ENCODE measurements around the gene AGR2. TPM values are rescaled to one million over a fixed set of nuclear protein-coding genes. Genes with fewer than 3 reads are reported as not detected.
A peak's percentile ranks its signal among the peaks of the same experiment; 100 is the strongest.
"Not testable (repeated sequence)": the region's sequence is repeated elsewhere in the genome, so short reads cannot be mapped to it uniquely, and the experiment has no call there.

The AGR2 gene
- total and polyA plus RNA-seq, 5 donors from 2014 or later, result not detected

DNA sequence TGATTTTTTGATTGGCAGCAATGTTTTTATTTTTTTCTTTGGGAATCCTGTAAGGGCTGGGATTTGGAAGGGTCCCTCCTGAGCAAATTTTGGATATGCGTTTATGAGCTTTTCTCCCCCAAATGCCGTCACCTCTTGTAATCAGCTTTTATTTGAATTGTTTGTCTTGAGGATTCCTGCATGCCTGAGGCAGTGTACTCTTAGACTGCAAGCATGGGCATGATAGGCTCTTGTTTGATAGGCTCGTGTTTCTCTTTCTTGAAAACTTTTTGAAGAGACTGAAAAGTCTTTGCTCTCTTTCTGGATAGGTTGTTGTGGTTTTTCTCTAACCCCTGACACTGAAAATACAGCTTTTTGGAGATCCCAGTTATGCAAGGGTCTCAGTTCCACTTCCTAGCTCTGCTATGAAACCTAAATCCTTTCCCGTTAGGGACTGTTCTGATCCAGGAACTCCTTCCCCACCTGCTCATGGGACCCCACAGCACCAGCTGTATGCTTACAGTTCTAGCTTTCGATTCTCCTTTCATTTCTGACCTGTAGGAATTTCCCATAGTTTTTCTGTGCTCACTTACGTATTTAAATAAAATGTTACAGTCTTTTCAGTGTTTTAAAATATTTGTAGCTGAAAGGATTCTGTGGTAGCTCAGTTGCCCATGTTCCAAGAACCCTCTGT lies 34.0 kb downstream of the AGR2 start:
- Histone ChIP-seq H3K27ac (ENCODE audit: insufficient read depth, low read length, poor library complexity, severe bottlenecking) (no peak overlapping the region), H3K4me1 (ENCODE audit: control insufficient read depth, insufficient read depth, low read length, poor library complexity, severe bottlenecking) (no peaks in the 10 kb centered on the region), H3K4me3 (ENCODE audit: low read depth, low read length) (no peak overlapping the region), H3K36me3 (ENCODE audit: control insufficient read depth, insufficient read depth, low read length) (no peaks in the 10 kb centered on the region), H3K27me3 (ENCODE audit: control insufficient read depth, insufficient read depth, low read length) (peaks cover 5% of the 10 kb centered on the region), H3K9me3 (ENCODE audit: control insufficient read depth in 2 of 2, low read length in 2 of 2) (no peaks in the 10 kb centered on the region)
- ATAC-seq (ENCODE audit: low read depth in 2 of 2) (no peak), DNase-seq (no peak)
- Mint-ChIP-seq H3K27me3 (peaks cover 11% of the 10 kb centered on the region), H3K9me3 (peaks cover 0 to 2% (median 0%) of the 10 kb centered on the region in 7 donors), H3K27ac (no peak overlapping the region), H3K36me3 (no peaks in the 10 kb centered on the region), H3K4me3 (no peak overlapping the region), H3K4me1 (peaks cover 0 to 2% (median 0%) of the 10 kb centered on the region in 4 donors)

GRCh38 chr7:16769994-16770393 lies 34.8 kb downstream of the AGR2 start:
- H3K36me3 Mint-ChIP-seq, H3K4me1 Mint-ChIP-seq: not testable (repeated sequence)

GRCh38 chr7:16765436-16765859 lies 39.4 kb downstream of the AGR2 start:
- ATAC-seq (ENCODE audit: low read depth in 2 of 2), result no peak
- Histone ChIP-seq H3K9me3 (ENCODE audit: control insufficient read depth in 2 of 2, low read length in 2 of 2) (no peaks in the 10 kb centered on the region), H3K4me3 (ENCODE audit: low read depth, low read length) (no peak overlapping the region), H3K27me3 (ENCODE audit: control insufficient read depth, insufficient read depth, low read length) (no peaks in the 10 kb centered on the region), H3K36me3 (ENCODE audit: control insufficient read depth, insufficient read depth, low read length) (no peaks in the 10 kb centered on the region), H3K27ac (ENCODE audit: insufficient read depth, low read length, poor library complexity, severe bottlenecking) (no peak overlapping the region), H3K4me1 (ENCODE audit: control insufficient read depth, insufficient read depth, low read length, poor library complexity, severe bottlenecking) (no peaks in the 10 kb centered on the region)
- Mint-ChIP-seq H3K36me3 (no peaks in the 10 kb centered on the region), H3K4me1 (peaks cover 0 to under 1% (median 0%) of the 10 kb centered on the region in 4 donors), H3K9me3 (peaks cover 0 to 2% (median 0%) of the 10 kb centered on the region in 7 donors), H3K4me3 (no peak overlapping the region), H3K27ac (no peak overlapping the region), H3K27me3 (peaks cover 10% of the 10 kb centered on the region)
- no peak for DNase-seq

More at GRCh38 chr7:16769994-16770393, 34.8 kb downstream of the AGR2 start:
- not testable (repeated sequence) for H3K4me1 ChIP-seq (ENCODE audit: control insufficient read depth, insufficient read depth, low read length, poor library complexity, severe bottlenecking); H3K9me3 Mint-ChIP-seq; H3K4me3 ChIP-seq (ENCODE audit: low read depth, low read length); H3K27ac Mint-ChIP-seq; H3K27me3 ChIP-seq (ENCODE audit: control insufficient read depth, insufficient read depth, low read length); ATAC-seq (ENCODE audit: low read depth in 2 of 2); H3K9me3 ChIP-seq (ENCODE audit: control insufficient read depth in 2 of 2, low read length in 2 of 2); H3K36me3 ChIP-seq (ENCODE audit: control insufficient read depth, insufficient read depth, low read length); H3K4me3 Mint-ChIP-seq; H3K27ac ChIP-seq (ENCODE audit: insufficient read depth, low read length, poor library complexity, severe bottlenecking); DNase-seq
- H3K27me3 Mint-ChIP-seq, result peaks cover 11% of the 10 kb centered on the region

DNA sequence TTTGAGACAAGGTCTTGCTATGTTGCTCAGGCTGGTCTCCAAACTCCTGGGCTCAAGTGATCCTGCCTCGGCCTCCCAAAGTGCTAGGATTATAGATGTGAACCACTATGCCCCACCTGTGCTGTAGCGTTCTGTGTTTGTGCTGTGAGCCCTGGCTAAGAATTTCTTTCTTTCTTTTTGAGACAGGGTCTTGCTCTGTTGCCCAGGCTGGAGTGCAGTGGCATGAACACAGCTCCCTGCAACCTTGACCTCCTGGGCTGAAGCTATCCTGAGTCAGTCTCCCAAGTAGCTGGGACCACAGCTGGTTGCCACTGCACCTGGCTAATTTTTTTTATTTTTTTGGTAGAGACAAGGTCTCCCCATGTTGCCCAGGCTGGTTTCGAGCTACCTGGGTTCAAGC lies 39.9 kb downstream of the AGR2 start:
- H3K4me3 Mint-ChIP-seq, result no peak overlapping the region
- H3K36me3 Mint-ChIP-seq, result no peaks in the 10 kb centered on the region
- no peaks in the 10 kb centered on the region for H3K27me3 ChIP-seq (ENCODE audit: control insufficient read depth, insufficient read depth, low read length)
- no peak overlapping the region for H3K27ac ChIP-seq (ENCODE audit: insufficient read depth, low read length, poor library complexity, severe bottlenecking)
- no peak for ATAC-seq (ENCODE audit: low read depth in 2 of 2)
- H3K4me1 ChIP-seq (ENCODE audit: control insufficient read depth, insufficient read depth, low read length, poor library complexity, severe bottlenecking), result no peaks in the 10 kb centered on the region
- H3K4me1 Mint-ChIP-seq, result peaks cover 0 to 4% (median 0%) of the 10 kb centered on the region in 4 donors
- H3K4me3 ChIP-seq (ENCODE audit: low read depth, low read length), result no peak overlapping the region
- no peaks in the 10 kb centered on the region for H3K9me3 ChIP-seq (ENCODE audit: control insufficient read depth in 2 of 2, low read length in 2 of 2)
- H3K27me3 Mint-ChIP-seq, result peaks cover 10% of the 10 kb centered on the region
- no peak for DNase-seq
- H3K9me3 Mint-ChIP-seq, result peaks cover 0 to 2% (median 0%) of the 10 kb centered on the region in 7 donors
- H3K36me3 ChIP-seq (ENCODE audit: control insufficient read depth, insufficient read depth, low read length), result no peaks in the 10 kb centered on the region
- no peak overlapping the region for H3K27ac Mint-ChIP-seq

- Mint-ChIP-seq H3K9me3 (no peaks in the 10 kb centered on the region), H3K27me3 (peaks cover 8% of the 10 kb centered on the region), H3K27ac (no peak overlapping the region), H3K36me3 (no peaks in the 10 kb centered on the region), H3K4me3 (no peak overlapping the region), H3K4me1 (peaks cover 0 to 4% (median 0%) of the 10 kb centered on the region in 4 donors)
- Histone ChIP-seq H3K27ac (ENCODE audit: insufficient read depth, low read length, poor library complexity, severe bottlenecking) (no peak overlapping the region), H3K36me3 (ENCODE audit: control insufficient read depth, insufficient read depth, low read length) (no peaks in the 10 kb centered on the region), H3K27me3 (ENCODE audit: control insufficient read depth, insufficient read depth, low read length) (peaks cover 2% of the 10 kb centered on the region), H3K4me1 (ENCODE audit: control insufficient read depth, insufficient read depth, low read length, poor library complexity, severe bottlenecking) (no peaks in the 10 kb centered on the region), H3K9me3 (ENCODE audit: control insufficient read depth in 2 of 2, low read length in 2 of 2) (no peaks in the 10 kb centered on the region), H3K4me3 (ENCODE audit: low read depth, low read length) (no peak overlapping the region)
- DNase-seq, result no peak
- ATAC-seq (ENCODE audit: low read depth in 2 of 2), result no peak
Observed at GRCh38 chr7:16762177-16762576, 42.6 kb downstream of the AGR2 start.

GRCh38 chr7:16759840-16760239 lies 45.0 kb downstream of the AGR2 start:
- ATAC-seq (ENCODE audit: low read depth in 2 of 2) (no peak), DNase-seq (no peak)
- Histone ChIP-seq H3K4me1 (ENCODE audit: control insufficient read depth, insufficient read depth, low read length, poor library complexity, severe bottlenecking) (no peaks in the 10 kb centered on the region), H3K36me3 (ENCODE audit: control insufficient read depth, insufficient read depth, low read length) (no peaks in the 10 kb centered on the region), H3K27me3 (ENCODE audit: control insufficient read depth, insufficient read depth, low read length) (peaks cover 15% of the 10 kb centered on the region), H3K4me3 (ENCODE audit: low read depth, low read length) (no peak overlapping the region), H3K27ac (ENCODE audit: insufficient read depth, low read length, poor library complexity, severe bottlenecking) (no peak overlapping the region), H3K9me3 (ENCODE audit: control insufficient read depth in 2 of 2, low read length in 2 of 2) (no peaks in the 10 kb centered on the region)
- Mint-ChIP-seq H3K27me3 (peaks cover 32% of the 10 kb centered on the region), H3K27ac (peak overlapping the region in 1 of 3 donors; percentile 27), H3K4me1 (peaks cover 4 to 5% (median 4%) of the 10 kb centered on the region in 4 donors), H3K4me3 (no peak overlapping the region), H3K9me3 (no peaks in the 10 kb centered on the region), H3K36me3 (no peaks in the 10 kb centered on the region)

DNA sequence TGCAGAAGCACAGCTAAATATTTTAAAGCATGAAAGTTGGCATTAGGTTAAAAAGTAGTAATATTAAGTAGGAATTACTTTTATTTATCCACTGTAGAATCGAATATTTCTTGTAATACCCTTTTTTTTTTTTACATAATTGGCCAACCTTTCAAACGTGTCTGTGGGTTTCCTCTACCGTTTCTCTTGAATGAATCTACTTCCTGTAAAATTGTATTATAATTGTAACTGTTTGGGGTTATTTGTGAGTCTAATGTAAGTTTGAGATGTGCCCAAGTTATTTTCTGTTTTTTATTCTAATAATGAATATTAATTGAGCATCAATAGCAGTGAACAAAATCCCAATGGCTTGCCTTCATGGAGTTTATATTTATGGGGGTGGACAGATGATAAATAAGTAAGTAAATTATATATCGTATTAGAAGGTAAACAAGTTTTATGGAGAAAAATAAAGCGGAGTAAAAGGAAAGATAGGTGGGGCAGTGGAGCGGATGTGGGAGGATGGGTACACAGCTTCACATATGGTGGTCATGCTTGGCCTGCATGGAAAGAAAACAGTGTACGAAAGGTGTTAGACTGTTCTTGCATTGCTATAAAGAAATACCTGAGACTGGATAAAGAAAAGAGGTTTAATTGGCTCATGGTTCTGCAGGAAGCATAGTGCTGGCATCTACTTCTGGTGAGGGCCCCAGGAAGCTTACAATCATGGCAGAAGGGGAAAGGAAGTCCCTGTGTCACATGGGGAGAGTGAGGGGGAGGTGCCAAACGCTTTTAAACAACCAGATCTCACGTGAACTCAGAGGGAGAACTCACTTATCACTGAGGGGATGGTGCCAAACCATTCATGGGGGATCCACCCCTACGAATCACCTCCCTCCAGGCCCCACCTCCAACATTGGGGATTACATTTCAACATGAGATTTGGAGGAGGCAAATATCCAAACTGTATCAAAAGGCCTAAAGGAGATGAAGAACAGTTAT lies 45.9 kb downstream of the AGR2 start:
- no peaks in the 10 kb centered on the region for H3K36me3 Mint-ChIP-seq
- Histone ChIP-seq H3K27ac (ENCODE audit: insufficient read depth, low read length, poor library complexity, severe bottlenecking) (no peak overlapping the region), H3K4me3 (ENCODE audit: low read depth, low read length) (no peak overlapping the region), H3K4me1 (ENCODE audit: control insufficient read depth, insufficient read depth, low read length, poor library complexity, severe bottlenecking) (peaks cover 6% of the 10 kb centered on the region), H3K9me3 (ENCODE audit: control insufficient read depth in 2 of 2, low read length in 2 of 2) (no peaks in the 10 kb centered on the region), H3K36me3 (ENCODE audit: control insufficient read depth, insufficient read depth, low read length) (no peaks in the 10 kb centered on the region), H3K27me3 (ENCODE audit: control insufficient read depth, insufficient read depth, low read length) (peaks cover 20% of the 10 kb centered on the region)
- peaks cover 40% of the 10 kb centered on the region for H3K27me3 Mint-ChIP-seq
- no peak for DNase-seq
- ATAC-seq (ENCODE audit: low read depth in 2 of 2), result no peak
- H3K27ac Mint-ChIP-seq, result no peak overlapping the region
- peaks cover 0 to 1% (median 0%) of the 10 kb centered on the region in 7 donors for H3K9me3 Mint-ChIP-seq
- peaks cover 4 to 13% (median 10%) of the 10 kb centered on the region in 4 donors for H3K4me1 Mint-ChIP-seq
- no peak overlapping the region for H3K4me3 Mint-ChIP-seq
